Stomach smooth muscle (tissue), 2 donors: ENCODE data around the gene PTAFR.

Experiments used
- H3K27ac ChIP-seq: one replicate; pipeline ENCODE4 v1.7.0; 2013; ENCODE audit warnings: mild to moderate bottlenecking, low read length, inconsistent platforms
- H3K27me3 ChIP-seq, 2 donors: one replicate each; pipeline ENCODE4 v1.7.0; 2013; ENCODE audit warnings: low read length in 2 of 2; ENCODE audit not compliant: insufficient read depth in 2 of 2, control insufficient read depth in 1 of 2
- H3K36me3 ChIP-seq, 2 donors: one replicate each; pipeline ENCODE4 v1.7.0; 2013; ENCODE audit warnings: low read length in 2 of 2; ENCODE audit not compliant: control insufficient read depth in 2 of 2, insufficient read depth in 2 of 2
- H3K4me1 ChIP-seq: one replicate; pipeline ENCODE4 v1.7.0; 2013; ENCODE audit warnings: low read length; ENCODE audit not compliant: control insufficient read depth, insufficient read depth
- H3K4me3 ChIP-seq, 2 donors: one replicate each; pipeline ENCODE4 v1.7.0; 2013; ENCODE audit warnings: low read length in 2 of 2
- H3K9ac ChIP-seq, 2 donors: one replicate each; pipeline ENCODE4 v1.7.0; 2013; ENCODE audit warnings: low read length in 2 of 2, mild to moderate bottlenecking in 1 of 2
- H3K9me3 ChIP-seq, 2 donors: one replicate each; pipeline ENCODE4 v1.7.0; 2013; ENCODE audit warnings: low read length in 2 of 2; ENCODE audit not compliant: control insufficient read depth in 2 of 2
- donor health status: healthy.
- donor health status: Pancreatic carcinoma.

PTAFR gene

DNA sequence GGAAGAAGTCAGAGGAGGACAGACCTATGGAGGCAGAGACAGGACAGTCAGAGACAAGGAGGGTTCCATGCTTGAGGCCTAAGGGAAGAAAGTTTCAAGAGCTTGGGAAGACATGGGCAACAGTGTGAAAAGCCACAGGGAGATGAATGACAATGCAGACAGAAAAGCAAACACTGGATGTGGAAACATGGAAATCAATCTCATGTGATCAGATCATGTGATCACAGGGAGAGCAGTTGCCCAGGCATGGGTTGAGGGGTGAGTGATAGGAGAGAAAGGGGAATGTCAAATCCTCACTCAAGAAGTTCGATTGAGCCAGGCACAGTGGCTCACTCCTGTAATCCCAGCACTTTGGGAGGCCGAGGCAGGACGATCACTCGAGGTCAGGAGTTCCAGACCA lies 17.2 kb downstream of the PTAFR start:
- Histone ChIP-seq H3K4me1 (no peaks in the 10 kb centered on the region), H3K27ac (no peak overlapping the region), H3K9me3 (no peaks in the 10 kb centered on the region), H3K36me3 (no peaks in the 10 kb centered on the region), H3K27me3 (no peaks in the 10 kb centered on the region), H3K9ac (no peak overlapping the region), H3K4me3 (no peak overlapping the region)

DNA sequence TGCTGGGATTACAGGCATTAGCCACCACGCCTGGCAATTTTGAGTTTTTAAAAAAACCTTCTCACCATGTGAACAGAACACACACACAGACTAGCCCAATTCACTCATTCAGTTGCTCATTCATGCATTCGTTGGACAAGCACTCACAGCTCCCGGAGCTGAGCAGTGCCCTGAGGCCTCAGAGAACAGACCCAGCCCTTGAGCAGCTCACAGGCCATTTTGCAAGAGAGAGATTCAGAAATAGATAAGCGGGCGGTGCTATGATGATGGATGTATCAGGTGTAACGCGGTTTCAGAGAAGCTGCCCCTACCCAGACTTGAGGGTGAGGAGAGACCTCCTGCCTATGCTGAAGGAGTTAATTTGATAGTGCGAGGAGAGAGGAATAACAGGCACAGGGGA lies 18.6 kb downstream of the PTAFR start:
- no peaks in the 10 kb centered on the region for H3K36me3 ChIP-seq
- H3K9ac ChIP-seq = no peak overlapping the region
- H3K27me3 ChIP-seq = no peaks in the 10 kb centered on the region
- no peaks in the 10 kb centered on the region for H3K9me3 ChIP-seq
- no peak overlapping the region for H3K27ac ChIP-seq
- no peak overlapping the region for H3K4me3 ChIP-seq
- H3K4me1 ChIP-seq = no peaks in the 10 kb centered on the region

DNA sequence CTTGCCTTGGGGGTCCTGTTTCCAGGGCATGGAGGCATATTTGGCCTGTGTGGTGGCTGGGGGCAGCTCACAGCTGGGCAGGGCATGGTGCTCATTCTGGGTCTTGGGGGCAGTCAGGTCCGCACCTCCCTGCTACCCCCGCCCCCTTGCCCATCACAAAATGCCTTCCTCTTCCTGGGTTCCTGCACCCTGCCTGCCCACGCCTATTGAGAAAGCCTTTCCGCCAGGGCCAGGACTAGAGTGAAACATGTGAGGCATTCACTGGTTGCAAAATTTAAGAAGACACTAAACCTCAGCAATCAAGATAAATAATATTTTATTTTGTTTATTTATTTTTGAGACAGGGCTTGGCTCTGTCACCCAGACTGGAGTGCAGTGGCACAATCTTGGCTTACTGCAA lies 19.7 kb downstream of the PTAFR start:
- H3K9ac ChIP-seq = no peak overlapping the region
- no peaks in the 10 kb centered on the region for H3K27me3 ChIP-seq
- H3K27ac ChIP-seq = no peak overlapping the region
- no peaks in the 10 kb centered on the region for H3K9me3 ChIP-seq
- H3K4me1 ChIP-seq = no peaks in the 10 kb centered on the region
- no peak overlapping the region for H3K4me3 ChIP-seq
- no peaks in the 10 kb centered on the region for H3K36me3 ChIP-seq

GRCh38 chr1:28155628-28156027 lies 20.9 kb downstream of the PTAFR start:
- H3K27ac ChIP-seq = no peak overlapping the region
- no peaks in the 10 kb centered on the region for H3K27me3 ChIP-seq
- H3K9ac ChIP-seq = no peak overlapping the region
- no peak overlapping the region for H3K4me3 ChIP-seq
- H3K36me3 ChIP-seq = no peaks in the 10 kb centered on the region
- H3K4me1 ChIP-seq = no peaks in the 10 kb centered on the region
- no peaks in the 10 kb centered on the region for H3K9me3 ChIP-seq

DNA sequence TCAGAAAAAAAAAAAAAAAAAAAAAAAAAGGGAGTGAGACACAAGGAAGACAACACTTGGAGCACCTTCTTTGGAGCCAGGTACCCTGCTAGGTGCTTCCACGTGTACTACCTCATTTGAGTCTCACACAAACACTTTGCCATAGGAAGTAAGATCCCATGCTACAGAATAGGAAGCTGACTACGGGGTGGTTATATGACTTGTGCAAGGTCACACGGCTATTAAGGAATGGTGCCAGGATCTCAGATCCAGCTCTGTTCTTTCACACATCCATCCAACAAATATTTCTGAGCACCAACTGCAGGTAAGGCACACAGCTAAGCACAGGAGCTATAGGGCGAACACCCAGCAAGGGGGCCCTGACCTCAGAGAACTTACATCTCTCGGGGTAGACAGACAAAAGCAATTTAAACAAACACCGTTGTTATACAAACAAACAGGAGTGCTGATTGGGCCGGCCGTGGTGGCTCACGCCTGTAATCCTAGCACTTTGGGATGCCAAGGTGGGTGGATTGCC lies 22.4 kb downstream of the PTAFR start:
- no peaks in the 10 kb centered on the region for H3K9me3 ChIP-seq
- no peaks in the 10 kb centered on the region for H3K27me3 ChIP-seq
- no peak overlapping the region for H3K9ac ChIP-seq
- no peak overlapping the region for H3K27ac ChIP-seq
- no peaks in the 10 kb centered on the region for H3K36me3 ChIP-seq
- no peak overlapping the region for H3K4me3 ChIP-seq
- no peaks in the 10 kb centered on the region for H3K4me1 ChIP-seq

- Histone ChIP-seq H3K27me3 (no peaks in the 10 kb centered on the region), H3K4me3 (no peak overlapping the region), H3K9me3 (no peaks in the 10 kb centered on the region), H3K27ac (no peak overlapping the region), H3K36me3 (no peaks in the 10 kb centered on the region), H3K4me1 (no peaks in the 10 kb centered on the region), H3K9ac (no peak overlapping the region)
These were observed 26.2 kb downstream of the PTAFR start for GRCh38 chr1:28150125-28150780.

- Histone ChIP-seq H3K27me3 (no peaks in the 10 kb centered on the region), H3K4me3 (no peak overlapping the region), H3K27ac (no peak overlapping the region), H3K36me3 (no peaks in the 10 kb centered on the region), H3K4me1 (no peaks in the 10 kb centered on the region), H3K9me3 (no peaks in the 10 kb centered on the region), H3K9ac (no peak overlapping the region)
These were observed 27.7 kb downstream of the PTAFR start for GRCh38 chr1:28148880-28149195.

DNA sequence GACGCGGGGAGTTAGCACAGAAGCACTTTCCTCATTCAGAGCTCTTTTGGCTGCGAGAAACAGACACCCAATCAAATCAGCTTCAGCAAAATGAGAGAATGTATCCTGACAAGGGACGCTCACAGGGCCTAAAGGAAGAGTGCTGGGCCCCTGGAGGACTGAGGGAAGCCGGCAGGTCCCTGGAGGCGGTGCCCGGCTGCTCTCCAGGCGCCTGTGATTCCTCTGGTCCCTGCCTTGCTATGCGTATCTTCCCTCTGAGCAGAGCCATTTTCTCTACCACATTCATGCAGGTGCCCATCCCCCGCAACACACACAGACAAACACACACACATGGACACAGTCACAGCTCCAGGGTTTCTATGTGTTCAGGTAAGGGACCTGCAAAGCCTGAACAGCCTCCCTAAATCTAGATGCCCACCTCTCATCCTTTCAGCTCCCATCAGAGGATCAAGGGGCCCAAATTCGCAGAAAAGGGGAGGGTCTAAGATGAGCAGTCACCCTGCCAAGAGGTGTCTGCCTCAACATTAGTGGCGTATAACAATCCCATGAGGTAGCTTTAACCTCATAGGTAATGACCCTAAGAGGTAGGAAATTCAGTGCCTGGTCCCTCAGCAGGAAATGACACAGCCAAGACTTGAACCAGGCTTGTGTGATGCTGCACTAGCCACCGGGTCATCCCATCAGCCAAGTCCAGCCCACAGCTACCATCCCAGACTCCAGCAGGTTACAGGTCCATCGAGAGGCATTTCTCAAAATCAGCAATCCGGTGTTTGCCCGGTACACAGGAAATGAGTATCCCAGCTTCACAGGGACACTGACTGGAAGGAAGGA lies 29.0 kb downstream of the PTAFR start:
- no peaks in the 10 kb centered on the region for H3K36me3 ChIP-seq
- no peak overlapping the region for H3K27ac ChIP-seq
- no peaks in the 10 kb centered on the region for H3K4me1 ChIP-seq
- H3K9me3 ChIP-seq = no peaks in the 10 kb centered on the region
- H3K4me3 ChIP-seq = no peak overlapping the region
- H3K9ac ChIP-seq = no peak overlapping the region
- H3K27me3 ChIP-seq = no peaks in the 10 kb centered on the region

DNA sequence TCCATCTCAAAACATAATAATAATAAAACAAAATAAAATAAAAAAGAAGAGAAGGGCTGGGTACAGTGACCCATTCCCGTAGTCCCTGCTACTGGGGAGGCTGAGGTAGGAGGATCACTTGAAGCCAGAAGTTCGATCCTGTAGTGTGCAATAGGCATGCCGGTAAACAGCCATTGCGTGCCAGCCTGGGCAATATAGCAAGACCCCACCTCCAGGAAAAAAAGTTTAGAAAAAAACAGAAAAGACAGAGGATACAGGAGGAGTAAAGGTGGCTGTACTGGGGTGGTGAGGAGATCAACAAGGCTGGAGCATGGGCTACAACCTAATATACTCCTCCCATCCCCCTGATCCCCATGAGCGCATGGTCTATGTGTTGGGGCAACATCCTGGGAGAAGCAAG lies 30.8 kb downstream of the PTAFR start:
- no peak overlapping the region for H3K27ac ChIP-seq
- no peaks in the 10 kb centered on the region for H3K36me3 ChIP-seq
- no peaks in the 10 kb centered on the region for H3K27me3 ChIP-seq
- no peaks in the 10 kb centered on the region for H3K9me3 ChIP-seq
- H3K4me1 ChIP-seq = no peaks in the 10 kb centered on the region
- no peak overlapping the region for H3K4me3 ChIP-seq
- no peak overlapping the region for H3K9ac ChIP-seq

- H3K27ac ChIP-seq = no peak overlapping the region
- no peaks in the 10 kb centered on the region for H3K9me3 ChIP-seq
- H3K9ac ChIP-seq = no peak overlapping the region
These were observed 32.0 kb downstream of the PTAFR start for GRCh38 chr1:28144203-28145135.

More at GRCh38 chr1:28144203-28145135, 32.0 kb downstream of the PTAFR start:
- H3K4me3 ChIP-seq = no peak overlapping the region
- H3K4me1 ChIP-seq = no peaks in the 10 kb centered on the region
- no peaks in the 10 kb centered on the region for H3K27me3 ChIP-seq
- H3K36me3 ChIP-seq = no peaks in the 10 kb centered on the region
